A673 (cell line): ENCODE results near the gene VPS4A.

ENCODE experiments used
- EZH2 ChIP-seq: fragments of 200-600 bp; sonication (generic); IDR thresholded peaks from 2 replicates; pipeline ENCODE4 v1.6.1; 2017; ENCODE audit warnings: borderline replicate concordance, low read depth, mild to moderate bottlenecking, mixed read lengths, antibody characterized with exemption, low read length; ENCODE audit not compliant: poor library complexity, severe bottlenecking
- TF ChIP-seq, protein P1 (sequence below): fragments of 300-800, 200-600 bp; sonication (generic); conservative IDR thresholded peaks from 2 replicates; pipeline ENCODE4 v1.5.1; 2017; ENCODE audit warnings: low read depth, mild to moderate bottlenecking, antibody characterized with exemption, low read length, moderate library complexity, mixed read lengths

DNA sequence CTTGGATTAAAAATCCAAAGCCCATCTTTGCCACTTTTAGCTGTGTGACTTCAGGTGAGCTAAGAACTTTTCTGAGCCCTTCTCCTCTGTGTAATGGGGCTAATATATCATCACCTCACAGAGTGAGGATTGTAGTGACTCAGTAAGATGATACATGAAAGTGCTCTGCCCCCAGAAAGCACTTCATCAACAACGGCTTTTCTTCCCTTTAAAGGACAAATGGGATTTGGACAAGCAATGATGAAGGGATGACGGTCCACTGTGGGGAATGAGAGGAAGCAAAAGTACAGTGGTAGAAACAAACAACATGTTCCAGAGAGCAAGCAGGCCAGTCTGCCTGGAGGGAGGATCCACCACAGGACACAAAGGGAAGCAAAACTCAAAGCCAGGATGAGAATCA is 54.8 kb downstream of the VPS4A start:
- TF ChIP-seq, protein P1, sequence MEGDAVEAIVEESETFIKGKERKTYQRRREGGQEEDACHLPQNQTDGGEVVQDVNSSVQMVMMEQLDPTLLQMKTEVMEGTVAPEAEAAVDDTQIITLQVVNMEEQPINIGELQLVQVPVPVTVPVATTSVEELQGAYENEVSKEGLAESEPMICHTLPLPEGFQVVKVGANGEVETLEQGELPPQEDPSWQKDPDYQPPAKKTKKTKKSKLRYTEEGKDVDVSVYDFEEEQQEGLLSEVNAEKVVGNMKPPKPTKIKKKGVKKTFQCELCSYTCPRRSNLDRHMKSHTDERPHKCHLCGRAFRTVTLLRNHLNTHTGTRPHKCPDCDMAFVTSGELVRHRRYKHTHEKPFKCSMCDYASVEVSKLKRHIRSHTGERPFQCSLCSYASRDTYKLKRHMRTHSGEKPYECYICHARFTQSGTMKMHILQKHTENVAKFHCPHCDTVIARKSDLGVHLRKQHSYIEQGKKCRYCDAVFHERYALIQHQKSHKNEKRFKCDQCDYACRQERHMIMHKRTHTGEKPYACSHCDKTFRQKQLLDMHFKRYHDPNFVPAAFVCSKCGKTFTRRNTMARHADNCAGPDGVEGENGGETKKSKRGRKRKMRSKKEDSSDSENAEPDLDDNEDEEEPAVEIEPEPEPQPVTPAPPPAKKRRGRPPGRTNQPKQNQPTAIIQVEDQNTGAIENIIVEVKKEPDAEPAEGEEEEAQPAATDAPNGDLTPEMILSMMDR, result no peak
- no peak for TF ChIP-seq EZH2
